Bone marrow (tissue), 2 donors: ENCODE measurements around the gene UBE2O.

Experiments used
- DNase-seq, 2 donors: peaks; one replicate each; lab custom pipeline; 2025; lab: John Stamatoyannopoulos, UW

Gene UBE2O

DNA sequence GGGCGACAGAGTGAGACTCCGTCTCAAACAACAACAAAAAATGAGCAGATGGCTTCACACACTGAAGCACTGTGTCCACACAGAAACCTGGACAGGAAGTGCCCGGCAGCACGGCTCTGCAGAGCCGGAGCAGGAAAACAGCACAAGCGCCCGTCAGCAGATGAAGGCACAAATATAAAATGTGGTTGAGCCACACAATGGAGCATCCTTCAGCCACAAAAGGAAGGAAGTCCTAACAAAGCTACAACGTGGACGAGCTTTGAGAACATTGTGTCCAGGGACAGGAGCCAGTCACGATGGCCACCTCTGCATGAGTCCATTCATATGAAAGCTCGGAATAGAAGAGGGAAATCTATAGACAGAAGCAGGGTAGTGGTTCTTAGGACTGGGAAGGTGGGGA lies 32.6 kb upstream of the UBE2O start:
- DNase-seq = no peak

GRCh38 chr17:76484228-76484725 lies 31.3 kb upstream of the UBE2O start:
- DNase-seq = no peak

DNA sequence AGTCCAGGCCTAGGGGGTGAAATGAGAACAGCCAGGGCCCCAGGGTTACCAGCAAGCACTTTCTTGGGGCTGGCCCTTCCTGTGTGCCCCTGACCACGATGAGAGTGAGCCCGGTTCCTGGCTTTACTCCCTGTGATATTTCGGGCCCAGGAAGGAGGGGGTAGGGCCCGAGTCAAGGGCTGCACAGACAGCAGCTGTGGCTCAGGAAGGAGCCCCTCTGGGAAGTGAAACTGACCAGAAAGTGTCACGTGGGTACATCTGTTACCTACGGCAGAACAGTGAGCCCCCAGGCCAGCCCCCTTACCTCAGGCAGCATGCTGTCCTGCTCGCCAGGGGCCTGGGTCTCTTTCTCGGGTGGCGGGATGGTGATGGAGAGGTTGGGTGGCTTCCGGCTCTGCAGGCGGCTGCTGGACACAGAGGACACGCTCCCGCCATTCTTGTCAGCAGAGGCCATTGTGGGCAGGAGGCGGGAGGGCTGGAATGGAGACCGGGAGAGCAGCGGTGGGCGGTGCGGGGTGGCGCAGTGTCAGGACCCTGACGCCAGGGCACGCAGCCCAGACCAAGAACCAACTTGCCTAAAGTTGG lies 28.2 kb upstream of the UBE2O start:
- DNase-seq = no peak

DNA sequence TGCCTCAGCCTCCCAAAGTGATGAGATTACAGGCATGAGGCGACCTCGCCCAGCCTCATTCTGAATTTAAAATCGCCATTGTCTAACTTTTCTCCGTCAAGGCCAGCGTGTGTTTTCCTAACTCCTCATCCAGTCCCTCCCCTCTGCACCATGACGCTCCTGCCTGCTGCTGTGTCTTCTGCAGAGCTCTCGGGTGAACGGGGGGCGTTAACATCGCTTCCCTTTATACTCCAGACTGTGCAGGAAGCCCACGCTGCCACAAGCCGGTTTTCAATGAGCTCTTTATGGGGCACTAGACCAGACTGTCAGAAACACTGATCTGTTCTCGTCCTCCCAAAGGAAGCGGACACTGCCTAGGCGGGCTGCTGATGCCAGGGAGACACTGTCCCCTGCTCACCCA lies 27.7 kb upstream of the UBE2O start:
- peak in 1 of 2 donors; percentile 62 for DNase-seq

DNA sequence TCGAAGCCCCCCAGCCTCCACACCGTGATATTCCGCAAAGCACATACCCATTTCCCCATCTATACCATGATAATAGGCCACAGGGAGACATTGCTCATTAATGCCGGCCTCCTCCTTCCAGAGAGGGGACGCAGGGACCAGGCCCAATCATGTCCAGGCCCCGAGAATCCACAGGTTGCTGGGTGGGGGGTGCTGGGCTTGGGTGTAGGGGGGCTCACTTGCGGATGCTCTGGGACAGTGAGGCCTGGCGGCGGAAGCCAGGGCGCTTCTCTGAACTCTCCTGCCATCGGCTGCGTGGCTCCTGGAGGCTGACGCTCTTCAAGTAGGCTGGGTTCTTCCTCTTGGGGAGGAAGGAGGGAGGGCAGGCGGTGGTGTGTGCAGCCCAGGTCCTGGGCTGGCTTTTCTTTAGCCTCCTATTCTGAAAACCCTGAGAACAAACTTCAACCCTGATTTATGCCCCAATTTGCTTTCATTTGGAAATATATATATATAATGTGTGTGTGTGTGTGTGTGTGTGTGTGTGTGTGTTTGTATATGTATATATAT lies 26.6 kb upstream of the UBE2O start:
- DNase-seq = peak in 1 of 2 donors; percentile 9

GRCh38 chr17:76478730-76479514 lies 26.0 kb upstream of the UBE2O start:
- no peak for DNase-seq

GRCh38 chr17:76478097-76478496 lies 25.1 kb upstream of the UBE2O start:
- DNase-seq = no peak

- no peak for DNase-seq
Observed at GRCh38 chr17:76477576-76477975, 24.6 kb upstream of the UBE2O start.

GRCh38 chr17:76476736-76477135 lies 23.8 kb upstream of the UBE2O start:
- no peak for DNase-seq

DNA sequence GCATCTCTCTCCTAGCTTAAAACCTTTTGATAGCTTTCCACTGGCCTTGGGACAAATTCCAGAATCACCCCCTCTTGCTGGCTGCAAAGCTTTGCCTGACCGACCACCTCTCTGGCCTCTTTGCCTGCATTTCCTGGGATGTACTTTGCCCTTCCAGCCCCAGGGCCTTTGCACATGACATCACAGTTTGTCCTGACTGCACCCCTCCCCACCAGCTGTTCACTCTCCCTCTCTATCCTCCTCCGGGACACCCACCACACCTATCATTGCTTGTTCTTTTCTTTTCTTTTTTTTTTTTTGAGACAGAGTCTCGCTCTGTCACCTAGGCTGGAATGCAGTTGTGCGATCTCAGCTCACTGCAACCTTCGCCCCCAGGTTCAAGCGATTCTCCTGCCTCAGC lies 22.4 kb upstream of the UBE2O start:
- no peak for DNase-seq

DNA sequence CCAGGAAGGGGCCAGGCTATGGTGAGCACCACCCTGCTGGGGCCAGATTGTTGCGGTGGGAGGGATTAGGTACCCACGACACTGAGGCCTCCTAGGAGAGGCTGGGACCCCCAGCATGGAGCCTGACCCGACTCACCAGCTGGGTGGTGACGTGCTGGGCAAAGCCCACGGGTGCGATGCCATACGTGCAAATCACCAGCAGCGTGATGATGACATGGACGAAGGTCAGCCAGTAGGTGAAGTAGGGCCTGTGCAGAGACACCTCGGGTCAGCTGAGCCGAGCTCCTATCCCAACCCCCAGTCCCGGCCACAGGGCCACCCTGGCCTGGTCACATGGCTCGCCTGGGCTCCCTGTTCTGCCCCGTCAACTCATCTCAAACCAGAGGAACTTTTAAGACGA lies 21.9 kb upstream of the UBE2O start:
- DNase-seq = no peak

DNA sequence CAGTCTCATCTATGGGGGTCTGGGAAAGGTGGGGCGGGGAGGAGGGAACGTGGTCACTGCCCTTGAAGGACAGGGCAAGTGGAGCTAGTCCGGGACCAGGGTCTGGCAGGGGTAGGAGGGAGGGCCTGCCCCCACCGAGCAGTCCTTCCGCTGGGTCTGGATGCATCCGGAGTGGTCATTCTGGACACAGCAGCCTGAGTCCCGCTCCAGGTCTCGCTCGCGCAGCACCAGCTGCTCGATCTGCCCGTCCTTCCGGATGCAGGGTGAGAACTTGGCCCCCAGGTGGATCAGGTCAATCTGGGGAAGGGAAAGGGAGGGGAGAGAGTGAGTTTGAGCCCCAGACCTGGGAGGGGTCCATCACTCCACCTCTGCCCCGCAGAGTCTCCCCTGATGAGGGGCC lies 21.3 kb upstream of the UBE2O start:
- DNase-seq = no peak

DNA sequence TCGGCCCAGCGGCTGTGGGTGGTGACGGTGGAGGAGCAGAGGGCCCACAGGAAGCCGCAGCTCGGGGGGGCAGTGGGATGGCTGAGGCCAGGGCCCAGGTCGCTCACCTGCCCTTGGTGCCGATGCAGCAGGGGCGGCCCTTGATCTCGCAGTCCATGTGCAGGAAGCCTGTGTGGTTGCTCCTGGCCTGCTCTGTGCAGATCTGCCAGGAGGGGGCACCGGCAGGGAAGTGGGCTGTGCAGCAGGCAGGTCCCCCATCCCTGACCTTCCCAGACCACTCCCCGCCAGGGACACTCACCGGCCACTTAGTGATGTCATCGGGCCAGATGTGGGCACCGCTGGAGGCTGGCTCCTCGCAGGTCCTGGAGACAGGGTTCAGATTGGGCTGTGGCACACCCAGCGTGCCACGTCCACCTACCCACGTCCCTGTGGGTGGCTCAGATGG lies 20.6 kb upstream of the UBE2O start:
- DNase-seq = no peak

- DNase-seq = no peak
Observed at GRCh38 chr17:76472726-76473125, 19.8 kb upstream of the UBE2O start.

DNA sequence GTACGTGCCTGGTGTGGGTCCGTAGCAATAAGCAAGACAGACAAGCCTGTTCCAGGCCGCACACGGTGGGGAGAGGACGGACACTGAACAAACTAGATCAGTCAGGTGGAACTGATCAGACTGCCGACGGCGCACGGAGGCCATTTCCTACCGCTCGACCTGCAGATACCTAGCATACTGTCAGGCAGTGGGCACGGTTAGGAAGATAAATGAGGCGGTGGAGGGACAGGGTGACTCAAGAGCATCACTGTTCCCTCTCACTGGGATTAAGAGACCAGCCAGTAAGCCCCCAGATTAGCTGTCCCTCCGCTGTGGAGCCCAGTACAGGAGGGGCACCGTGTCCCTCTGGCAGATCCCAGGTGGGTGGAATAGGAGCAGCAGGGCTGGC lies 19.3 kb upstream of the UBE2O start:
- DNase-seq = no peak

DNA sequence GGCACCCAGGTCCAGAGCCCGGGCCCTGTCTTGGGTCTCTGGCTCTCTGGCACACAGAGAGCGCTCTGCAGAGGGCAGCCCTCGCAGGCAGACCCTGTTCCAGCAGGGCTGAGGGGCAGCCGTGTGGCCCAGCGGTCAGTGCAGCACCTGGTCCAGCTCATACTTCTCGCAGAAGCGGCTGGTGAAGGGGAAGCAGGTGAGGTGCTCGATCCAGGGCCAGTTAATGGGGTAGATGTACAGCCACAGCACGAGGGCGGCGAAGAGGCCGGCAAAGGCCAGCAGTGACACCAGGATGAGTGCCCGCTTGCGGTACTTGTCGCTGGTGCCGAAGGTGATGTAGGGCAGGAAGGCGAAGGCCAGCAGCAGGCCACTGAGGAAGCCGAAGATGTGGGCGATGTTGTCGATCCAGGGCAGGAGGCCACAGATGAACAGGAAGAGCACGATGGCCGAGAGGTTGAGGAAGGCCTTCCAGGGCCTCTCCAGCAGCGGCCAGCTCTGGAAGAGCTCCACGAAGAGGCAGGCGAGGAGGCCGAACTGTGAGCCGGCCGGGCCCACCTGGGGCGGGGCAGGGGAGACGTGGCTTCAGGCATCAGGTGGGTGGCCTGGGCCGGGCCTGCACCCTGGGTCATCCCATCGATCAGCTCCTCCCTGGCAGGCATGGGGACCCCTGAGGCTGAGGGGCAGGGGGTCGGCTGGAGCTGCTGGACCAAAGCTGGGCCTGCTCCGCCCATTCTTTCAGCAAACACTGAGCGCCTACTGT lies 18.7 kb upstream of the UBE2O start:
- no peak for DNase-seq

DNA sequence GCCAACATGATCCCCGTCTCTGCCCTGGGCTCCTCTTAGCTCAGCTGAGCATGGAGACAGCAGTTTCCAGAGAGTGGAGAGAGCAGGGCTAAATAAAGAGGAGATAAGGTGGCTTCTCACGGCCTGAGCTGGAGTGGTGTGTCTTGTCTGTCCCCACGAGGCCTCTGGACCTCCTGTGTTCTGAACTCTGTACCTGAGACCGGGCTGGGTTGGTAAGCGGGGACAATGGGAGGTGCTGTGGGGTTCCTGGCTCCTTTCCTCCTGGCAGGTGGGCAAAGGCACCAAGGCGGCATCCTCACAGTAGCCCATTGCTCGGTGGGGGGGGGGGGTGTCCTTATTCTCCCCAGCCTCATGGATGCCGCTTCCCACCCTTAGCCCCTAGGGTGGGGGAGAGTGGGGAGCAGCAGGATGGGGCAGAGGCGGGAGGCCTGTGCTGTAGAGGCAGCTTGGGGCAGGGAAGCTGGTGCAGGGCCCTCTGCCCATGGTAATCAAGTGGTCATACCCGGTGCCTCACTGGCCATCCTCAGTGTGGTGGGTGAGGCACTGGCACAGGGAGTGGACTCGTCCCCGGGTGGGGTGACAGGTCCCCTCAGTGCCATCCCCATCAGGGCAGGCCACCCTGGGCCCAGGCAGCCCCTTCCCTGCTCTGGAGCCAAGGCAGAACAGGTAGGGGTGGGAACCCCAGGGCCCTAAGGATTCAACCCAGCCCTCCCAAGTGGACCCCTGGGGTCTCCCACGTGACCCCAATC lies 17.2 kb upstream of the UBE2O start:
- no peak for DNase-seq

DNA sequence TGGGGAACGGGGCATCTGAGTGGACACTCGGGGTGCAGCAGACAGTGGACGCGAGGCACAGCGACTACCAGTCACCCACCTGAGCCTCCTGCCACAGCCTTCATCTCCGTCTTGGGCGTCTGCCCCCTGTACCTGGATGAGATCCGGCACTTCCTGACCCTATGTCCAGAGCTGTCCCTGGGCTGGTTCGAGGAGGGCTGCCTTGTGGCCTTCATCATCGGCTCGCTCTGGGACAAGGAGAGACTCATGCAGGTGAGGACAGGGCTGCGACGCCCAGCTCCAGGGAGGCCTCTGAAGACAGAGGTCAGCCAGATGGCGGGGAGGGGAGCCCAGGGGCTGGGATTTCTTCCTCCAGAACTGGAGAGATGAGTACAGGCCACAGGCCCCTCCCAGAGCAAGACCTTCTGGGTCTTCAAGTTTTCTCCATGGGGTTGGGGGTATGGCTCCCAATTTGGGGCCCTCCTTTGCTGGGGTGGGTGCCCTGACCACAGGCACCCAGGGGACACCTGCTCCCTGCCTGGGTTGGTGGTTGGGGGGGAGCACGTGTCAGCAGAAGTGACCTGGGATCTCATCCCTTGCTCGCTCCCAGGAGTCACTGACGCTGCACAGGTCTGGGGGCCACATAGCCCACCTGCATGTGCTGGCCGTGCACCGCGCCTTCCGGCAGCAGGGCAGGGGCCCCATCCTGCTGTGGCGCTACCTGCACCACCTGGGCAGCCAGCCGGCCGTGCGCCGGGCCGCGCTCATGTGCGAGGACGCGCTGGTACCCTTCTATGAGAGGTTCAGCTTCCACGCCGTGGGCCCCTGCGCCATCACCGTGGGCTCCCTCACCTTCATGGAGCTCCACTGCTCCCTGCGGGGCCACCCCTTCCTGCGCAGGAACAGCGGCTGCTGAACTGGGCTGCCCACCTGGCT lies 16.4 kb upstream of the UBE2O start:
- no peak for DNase-seq

DNA sequence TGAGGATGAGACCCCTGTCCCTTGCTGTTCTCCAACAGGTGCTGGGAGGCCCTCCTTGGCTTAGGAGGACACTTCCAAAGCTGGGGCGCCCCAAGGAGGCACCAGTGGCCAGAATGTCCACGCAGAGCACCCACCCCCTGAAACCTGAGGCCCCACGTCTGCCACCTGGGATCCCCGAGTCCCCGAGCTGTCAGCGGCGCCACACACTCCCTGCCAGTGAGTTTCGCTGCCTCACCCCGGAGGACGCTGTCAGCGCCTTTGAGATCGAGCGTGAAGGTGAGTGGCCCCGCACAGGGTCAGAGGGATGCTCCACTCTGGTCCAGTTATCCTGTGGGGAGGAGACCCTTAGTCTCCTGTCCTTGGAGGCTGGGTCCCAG lies 15.7 kb upstream of the UBE2O start:
- DNase-seq = no peak

- no peak for DNase-seq
Observed at GRCh38 chr17:76467809-76468633, 15.1 kb upstream of the UBE2O start.
